Suprapubic skin (tissue), 4 donors: ENCODE measurements around the gene CDYL2. TPM values are rescaled to one million over a fixed set of nuclear protein-coding genes. Genes with fewer than 3 reads are reported as not detected.

Experiments
- DNase-seq, 2 donors: peaks; one replicate each; pipeline ENCODE4 v3.0.0-alpha.2; 2019; ENCODE audit warnings: low spot score in 2 of 2
- H3K27ac ChIP-seq: fragments of 200-600 bp; sonication (generic); one replicate; pipeline ENCODE4 v1.5.1; 2019
- H3K27me3 ChIP-seq: fragments of 200-600 bp; sonication (generic); one replicate; pipeline ENCODE4 v1.5.1; 2019
- H3K36me3 ChIP-seq: fragments of 200-600 bp; sonication (generic); one replicate; pipeline ENCODE4 v1.5.1; 2019
- H3K4me1 ChIP-seq: fragments of 200-600 bp; sonication (generic); one replicate; pipeline ENCODE4 v1.5.1; 2019
- H3K4me3 ChIP-seq: fragments of 200-600 bp; sonication (generic); one replicate; pipeline ENCODE4 v1.5.1; 2019; ENCODE audit warnings: mild to moderate bottlenecking
- H3K9me3 ChIP-seq: fragments of 200-600 bp; sonication (generic); one replicate; pipeline ENCODE4 v1.5.1; 2019
- CTCF ChIP-seq, 2 donors: fragments of 200-600 bp in 1 of 2; fragments of 450-650 bp in 1 of 2; sonication (generic) in 1 of 2; IDR thresholded peaks; one replicate each; pipeline ENCODE4 v1.5.1; 2016 to 2019; ENCODE audit warnings: antibody characterized with exemption in 2 of 2, mild to moderate bottlenecking in 1 of 2, moderate library complexity in 1 of 2
- EP300 ChIP-seq: sonication (generic); formaldehyde crosslinking; IDR thresholded peaks from one replicate; pipeline ENCODE4 v1.6.1; 2017; ENCODE audit warnings: antibody characterized with exemption
- POLR2A ChIP-seq, 2 donors: fragments of 450-650 bp; IDR thresholded peaks; one replicate each; pipeline ENCODE4 v1.6.1; 2017; ENCODE audit warnings: antibody characterized with exemption in 2 of 2, mild to moderate bottlenecking in 2 of 2, moderate library complexity in 2 of 2
- POLR2AphosphoS5 ChIP-seq, 3 donors: sonication (generic); formaldehyde crosslinking; IDR thresholded peaks; one replicate each; pipeline ENCODE4 v1.6.1; 2017; ENCODE audit warnings: antibody characterized with exemption in 3 of 3
- WGBS: methylation state at CpG from one replicate; pipeline ENCODE4 v1.1.5; 2018; 5-methylcytosine and 5-hydroxymethylcytosine counted together
- total RNA-seq, 4 donors: library from RNA; depleted of rRNA; stranded (reverse); fragments of >200 nt; gene quantifications; one replicate each; pipeline ENCODE4 v1.1.0, GENCODE V29; 2016

CDYL2 gene
- total RNA-seq, 4 donors from 2014 or later = 2.8 to 8.2 (median 3.9) TPM

GRCh38 chr16:80611171-80611929, 193.0 kb downstream of the CDYL2 start:
- Histone ChIP-seq H3K27ac (no peak overlapping the region), H3K36me3 (no peaks in the 10 kb centered on the region), H3K27me3 (no peaks in the 10 kb centered on the region), H3K9me3 (no peaks in the 10 kb centered on the region), H3K4me3 (no peak overlapping the region), H3K4me1 (no peaks in the 10 kb centered on the region)
- DNase-seq = no peak
- WGBS = 81% methylated on average over 16 of the region's 16 CpGs
- no peak for TF ChIP-seq POLR2AphosphoS5 (IDR thresholded peaks at IDR 0.05)
- TF ChIP-seq EP300 = no peak
- no peak for TF ChIP-seq CTCF (IDR thresholded peaks at IDR 0.05)
- no peak for TF ChIP-seq POLR2A (IDR thresholded peaks at IDR 0.05)

- Histone ChIP-seq H3K27me3 (no peaks in the 10 kb centered on the region), H3K4me3 (no peak overlapping the region), H3K27ac (no peak overlapping the region), H3K4me1 (no peaks in the 10 kb centered on the region), H3K36me3 (no peaks in the 10 kb centered on the region), H3K9me3 (no peaks in the 10 kb centered on the region)
- TF ChIP-seq POLR2AphosphoS5 (IDR thresholded peaks at IDR 0.05) (no peak), CTCF (IDR thresholded peaks at IDR 0.05) (no peak), POLR2A (IDR thresholded peaks at IDR 0.05) (no peak), EP300 (no peak)
- WGBS = 86% methylated on average over 9 of the region's 9 CpGs
- DNase-seq = no peak
Observed at GRCh38 chr16:80610481-80611156, 193.8 kb downstream of the CDYL2 start.

GRCh38 chr16:80608946-80609345, 195.5 kb downstream of the CDYL2 start:
- WGBS = 91% methylated on average over 6 of the region's 6 CpGs
- Histone ChIP-seq H3K27me3 (no peaks in the 10 kb centered on the region), H3K27ac (no peak overlapping the region), H3K9me3 (no peaks in the 10 kb centered on the region), H3K4me3 (no peak overlapping the region), H3K36me3 (no peaks in the 10 kb centered on the region), H3K4me1 (no peaks in the 10 kb centered on the region)
- DNase-seq = no peak
- TF ChIP-seq EP300 = no peak
- TF ChIP-seq POLR2A (IDR thresholded peaks at IDR 0.05) = no peak
- TF ChIP-seq CTCF (IDR thresholded peaks at IDR 0.05) = no peak
- TF ChIP-seq POLR2AphosphoS5 (IDR thresholded peaks at IDR 0.05) = no peak

- no peak overlapping the region for H3K27ac ChIP-seq
- no peak for DNase-seq
- no peaks in the 10 kb centered on the region for H3K36me3 ChIP-seq
- H3K9me3 ChIP-seq = no peaks in the 10 kb centered on the region
- TF ChIP-seq CTCF (IDR thresholded peaks at IDR 0.05) = no peak
- TF ChIP-seq EP300 = no peak
- no peak for TF ChIP-seq POLR2AphosphoS5 (IDR thresholded peaks at IDR 0.05)
- TF ChIP-seq POLR2A (IDR thresholded peaks at IDR 0.05) = no peak
- H3K4me1 ChIP-seq = no peaks in the 10 kb centered on the region
- H3K4me3 ChIP-seq = no peak overlapping the region
- WGBS = 71% methylated on average over 6 of the region's 6 CpGs
- no peaks in the 10 kb centered on the region for H3K27me3 ChIP-seq
Observed at GRCh38 chr16:80607204-80607603, 197.2 kb downstream of the CDYL2 start.

GRCh38 chr16:80606221-80606766, 198.1 kb downstream of the CDYL2 start:
- H3K9me3 ChIP-seq = no peaks in the 10 kb centered on the region
- no peaks in the 10 kb centered on the region for H3K4me1 ChIP-seq
- DNase-seq = no peak
- no peak overlapping the region for H3K27ac ChIP-seq
- no peaks in the 10 kb centered on the region for H3K36me3 ChIP-seq
- H3K4me3 ChIP-seq = no peak overlapping the region
- 93% methylated on average over 4 of the region's 4 CpGs for WGBS
- TF ChIP-seq EP300 = no peak
- no peak for TF ChIP-seq CTCF (IDR thresholded peaks at IDR 0.05)
- no peak for TF ChIP-seq POLR2A (IDR thresholded peaks at IDR 0.05)
- TF ChIP-seq POLR2AphosphoS5 (IDR thresholded peaks at IDR 0.05) = no peak
- H3K27me3 ChIP-seq = no peaks in the 10 kb centered on the region
